AG08395 (cell line): Measurements from ENCODE around the gene CD82.
A peak's percentile ranks its signal among the peaks of the same experiment; 100 is the strongest.

Source experiments
- DNase-seq: peaks from one replicate; pipeline ENCODE4 v3.0.0; 2012; ENCODE audit warnings: mixed read lengths, low spot score

Gene CD82

GRCh38 chr11:44577231-44577830 is 11.9 kb downstream of the CD82 start:
- no peak for DNase-seq

- DNase-seq = no peak
Measured at GRCh38 chr11:44578279-44578678, 12.8 kb downstream of the CD82 start.

DNA sequence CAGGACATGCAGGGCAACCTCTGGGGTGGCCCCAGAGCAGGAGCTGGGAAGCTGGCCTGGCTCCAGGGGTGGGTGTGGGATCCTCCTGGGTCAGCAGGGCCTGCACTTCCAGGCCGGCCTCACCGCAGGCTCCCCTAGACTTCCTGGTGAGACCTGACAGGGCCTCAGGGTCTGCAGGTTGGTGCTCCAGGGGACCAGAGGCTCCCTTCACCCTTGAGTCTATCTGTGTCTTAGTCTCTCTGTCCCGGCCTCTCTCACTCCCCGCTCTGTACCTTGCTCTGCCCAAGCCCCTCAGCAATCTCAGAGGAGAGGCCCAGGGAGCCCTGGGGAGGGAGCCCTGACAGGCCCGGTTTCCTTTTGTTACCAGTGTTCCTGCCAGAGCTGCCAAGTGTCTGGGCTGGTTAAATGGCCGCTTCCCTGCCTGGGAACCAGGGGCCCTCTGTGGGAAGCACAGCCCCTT is 13.9 kb downstream of the CD82 start:
- DNase-seq = no peak

- no peak for DNase-seq
Measured at GRCh38 chr11:44580701-44581100, 15.2 kb downstream of the CD82 start.

DNA sequence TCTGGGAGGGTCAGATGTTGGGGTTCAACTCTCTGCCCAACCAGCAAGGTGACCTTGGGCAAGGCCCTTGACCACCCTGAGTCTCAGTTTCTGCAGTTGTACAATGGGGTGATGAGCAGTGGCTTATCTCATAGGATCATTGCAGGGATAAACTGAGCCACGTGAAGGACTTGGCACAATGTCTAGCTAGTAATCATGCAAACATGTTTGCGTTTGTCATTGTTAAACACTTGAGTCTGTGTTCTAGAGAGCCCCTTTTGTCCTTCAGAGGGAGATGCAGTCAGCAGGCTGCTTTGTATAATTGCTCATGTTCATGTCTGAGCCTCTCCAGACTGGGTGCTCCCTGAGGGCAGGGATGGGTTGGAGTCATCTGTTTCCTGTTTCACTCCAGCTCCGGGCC is 15.8 kb downstream of the CD82 start:
- DNase-seq = no peak

- DNase-seq = no peak
Measured at GRCh38 chr11:44582641-44583352, 17.3 kb downstream of the CD82 start.

DNA sequence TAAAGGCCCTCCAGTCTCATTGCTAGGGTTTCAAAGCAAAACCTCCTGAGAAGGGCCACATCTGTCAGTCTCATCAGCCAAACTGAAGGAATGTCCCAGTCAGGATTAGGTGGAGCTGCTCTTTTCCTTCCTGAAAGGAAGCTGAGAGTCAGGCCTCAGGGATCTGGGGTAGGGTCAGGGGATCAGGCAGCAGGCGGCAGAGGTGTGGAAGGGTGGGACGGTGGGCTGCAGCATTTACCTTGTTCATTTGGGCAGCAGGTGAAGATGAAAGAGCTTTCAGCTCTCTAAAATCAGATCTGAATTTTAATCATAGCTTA is 17.8 kb downstream of the CD82 start:
- DNase-seq = no peak

GRCh38 chr11:44585421-44585820 is 20.0 kb downstream of the CD82 start:
- DNase-seq = no peak

- DNase-seq = peak; percentile 65
Measured at GRCh38 chr11:44589301-44589700, 23.8 kb downstream of the CD82 start.

DNA sequence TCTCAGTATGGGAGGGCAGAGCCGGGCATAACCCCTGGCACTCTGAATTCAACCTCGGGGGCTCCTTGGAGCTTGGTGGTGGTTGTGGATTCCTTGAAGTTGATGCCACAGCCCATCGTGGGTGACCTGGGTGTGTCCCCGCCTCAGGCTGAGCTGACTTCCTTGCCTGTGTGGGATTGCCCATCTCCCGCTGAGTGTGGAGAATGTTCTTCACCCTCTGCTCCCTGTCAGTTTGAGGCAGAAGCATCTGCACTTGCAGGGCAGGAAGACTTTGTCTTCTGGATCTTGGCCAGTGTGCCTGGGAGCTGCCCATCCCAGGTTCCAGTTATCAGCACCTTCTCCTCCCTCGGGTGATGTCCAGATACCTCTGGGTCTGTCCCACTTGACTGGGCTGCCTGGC is 25.3 kb downstream of the CD82 start:
- DNase-seq = no peak

DNA sequence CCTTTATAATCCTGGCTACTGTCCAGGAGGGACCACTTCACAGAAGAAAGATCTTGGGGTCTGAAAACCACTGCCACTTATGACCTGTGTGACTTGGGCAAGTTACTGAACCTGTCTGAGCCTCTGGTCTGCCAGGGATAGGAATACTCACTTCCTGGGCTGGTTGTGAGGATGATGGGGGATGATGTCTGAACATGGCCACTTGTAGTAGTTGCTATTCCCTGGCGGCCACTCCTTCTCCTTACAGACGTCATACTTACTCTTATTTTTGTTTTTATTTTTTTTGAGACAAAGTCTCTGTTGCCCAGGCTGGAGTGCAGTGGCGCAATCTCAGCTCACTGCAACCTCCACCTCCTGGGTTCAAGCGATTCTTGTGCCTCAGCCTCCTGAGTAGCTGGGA is 26.1 kb downstream of the CD82 start:
- no peak for DNase-seq

DNA sequence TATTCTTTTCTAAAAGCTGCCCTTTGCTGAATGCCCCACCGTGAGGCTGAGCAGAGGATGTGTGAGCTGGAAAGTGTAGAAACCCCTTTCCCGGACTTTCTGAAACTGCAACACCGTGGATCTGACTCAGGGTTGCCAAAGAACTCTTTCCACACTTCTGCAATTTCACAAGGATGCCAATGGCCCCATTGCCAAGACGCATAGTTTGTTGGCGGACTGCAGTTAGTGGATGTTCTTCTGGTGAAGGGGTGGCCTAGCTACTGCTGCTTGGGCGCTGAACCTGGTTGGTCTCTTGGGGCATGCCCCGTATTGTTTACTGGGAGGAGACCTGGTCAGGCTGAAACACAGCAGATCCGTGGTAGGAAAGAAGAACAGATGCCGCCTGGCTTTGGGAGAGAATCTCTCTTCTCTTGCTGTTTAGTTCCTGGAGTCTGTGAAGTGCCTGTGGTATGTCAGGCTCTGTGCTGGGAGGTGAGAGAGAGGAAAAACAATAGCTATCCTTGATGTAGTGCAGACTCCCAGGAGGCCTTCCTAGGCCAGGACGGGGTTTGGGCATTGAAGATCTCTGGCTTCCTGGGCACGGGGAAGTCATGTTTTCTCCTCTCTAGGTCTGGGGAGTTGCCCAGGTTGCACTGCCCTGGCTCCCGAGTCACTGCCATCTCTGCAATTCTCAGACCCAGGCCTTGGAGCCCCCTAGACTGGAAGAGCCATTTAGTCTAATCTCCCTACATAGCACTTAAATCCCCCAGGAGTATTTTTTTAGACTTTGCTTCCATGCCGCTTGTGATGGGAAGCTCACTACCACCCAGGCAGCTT is 26.9 kb downstream of the CD82 start:
- DNase-seq = no peak

DNA sequence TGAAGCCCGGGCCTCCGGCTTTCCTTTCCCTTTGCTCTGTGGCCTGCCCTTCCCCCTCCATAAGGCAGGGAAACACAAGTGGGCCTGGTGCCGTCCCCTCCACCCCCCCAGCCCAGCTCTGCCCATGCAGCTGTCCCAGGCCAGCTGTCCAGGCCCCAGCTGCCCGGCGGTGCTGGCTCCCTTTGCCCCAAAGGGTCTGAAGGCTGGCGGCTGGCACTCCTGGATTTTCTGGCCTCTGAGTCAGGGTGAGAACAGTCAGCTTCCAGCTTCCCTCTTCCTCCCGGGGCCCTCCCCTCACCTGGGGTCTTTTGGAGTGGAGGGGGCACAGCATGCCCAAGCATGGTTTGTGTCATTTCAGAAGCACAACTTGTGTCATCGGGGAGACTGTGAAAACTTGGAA is 27.8 kb downstream of the CD82 start:
- DNase-seq = no peak

GRCh38 chr11:44595006-44595405 is 29.5 kb downstream of the CD82 start:
- DNase-seq = no peak

DNA sequence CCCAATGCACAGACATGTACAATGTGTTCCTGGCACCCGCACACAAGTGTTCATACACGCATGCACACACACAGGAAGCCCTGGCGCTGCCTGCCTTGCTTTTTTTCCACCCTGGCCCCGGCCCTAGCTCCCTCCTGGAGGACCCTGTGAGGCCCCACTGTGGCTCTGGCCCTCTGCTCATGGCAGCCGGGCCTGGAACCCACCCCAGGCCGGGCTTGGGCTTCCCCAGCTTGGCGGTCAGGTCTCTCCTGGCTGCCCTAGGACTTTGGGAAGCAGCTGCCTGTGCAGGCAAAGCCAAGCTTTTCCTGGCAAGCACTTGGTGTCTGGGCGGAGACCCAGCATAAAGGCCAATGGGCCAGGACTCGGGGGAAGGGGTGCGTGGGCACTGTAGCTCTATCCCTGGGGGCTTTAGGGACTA is 30.5 kb downstream of the CD82 start:
- DNase-seq = no peak

DNA sequence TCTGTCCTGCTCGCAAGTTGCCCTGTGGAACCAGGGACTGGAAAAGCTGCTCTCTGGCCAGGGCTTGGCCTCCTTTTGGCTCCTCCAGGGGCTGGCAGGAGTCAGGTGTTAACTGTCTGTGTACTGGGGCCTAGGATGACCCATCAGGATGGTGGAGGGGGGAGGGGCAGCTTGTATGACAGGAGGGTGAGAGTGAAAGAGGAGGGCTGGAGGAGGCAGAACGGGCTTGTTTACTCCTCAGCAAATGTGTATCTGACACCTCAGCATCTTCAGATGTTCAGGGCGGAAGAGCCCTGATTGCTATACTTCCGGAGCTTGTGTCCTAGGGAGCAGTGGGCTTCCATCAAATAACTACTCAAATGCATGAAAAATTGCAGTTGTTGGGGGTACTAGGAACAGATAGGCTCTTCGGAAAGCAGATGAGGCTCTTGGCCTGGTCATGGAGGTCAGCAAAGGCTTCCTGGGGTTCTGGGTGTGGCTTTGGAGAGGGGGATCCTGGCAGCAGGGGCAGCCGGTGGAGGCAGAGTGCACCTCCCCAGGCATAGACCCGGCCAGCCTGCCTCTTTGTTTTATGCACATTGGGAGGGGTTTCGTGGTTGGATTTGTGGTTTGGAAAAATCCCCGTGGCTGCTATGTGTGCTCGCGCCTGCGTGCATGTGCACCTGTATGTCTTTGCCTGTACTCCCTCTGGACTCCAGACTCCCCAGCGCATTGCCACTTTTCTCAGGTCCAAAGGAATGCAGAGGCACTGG is 31.2 kb downstream of the CD82 start:
- no peak for DNase-seq

- no peak for DNase-seq
Measured at GRCh38 chr11:44597358-44598012, 32.0 kb downstream of the CD82 start.

DNA sequence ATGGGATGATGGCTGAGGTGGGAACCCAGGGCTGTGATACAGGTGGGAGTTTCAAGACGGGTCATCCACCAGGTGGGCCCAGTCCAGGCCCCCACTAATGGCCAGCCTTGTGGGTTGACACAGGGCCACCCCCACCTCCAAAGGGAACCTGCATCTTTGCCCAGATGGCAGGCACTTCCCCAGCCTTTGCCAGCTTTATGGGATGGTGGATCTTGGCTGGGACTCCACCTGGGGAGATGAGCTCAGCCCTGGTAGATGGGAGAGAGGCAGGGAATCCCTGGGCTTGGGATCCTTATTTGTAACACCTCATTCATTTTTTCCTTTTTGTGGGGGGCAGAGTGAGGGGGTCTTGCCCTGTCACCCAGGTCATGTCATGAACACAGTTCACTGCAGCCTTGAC is 33.4 kb downstream of the CD82 start:
- no peak for DNase-seq

DNA sequence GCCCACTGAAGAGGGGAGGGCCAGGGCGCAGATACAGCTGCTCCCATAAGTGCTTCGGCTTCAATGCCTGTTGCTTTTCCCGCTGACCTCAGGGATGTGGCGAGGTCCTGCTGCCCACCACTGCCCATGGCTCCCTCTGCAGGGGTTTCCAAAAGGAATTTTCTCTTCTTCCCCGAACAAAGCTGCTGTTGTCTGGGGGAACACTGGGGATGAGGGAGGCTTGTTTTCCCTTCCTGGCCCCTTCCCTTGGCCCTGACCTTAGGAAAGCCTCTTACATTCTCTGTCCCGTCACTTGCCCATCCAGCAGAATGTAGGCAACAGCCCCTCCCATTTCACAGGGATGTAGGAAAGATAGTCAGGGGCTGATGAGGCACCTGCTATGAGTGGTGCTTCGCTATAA is 34.8 kb downstream of the CD82 start:
- no peak for DNase-seq

- no peak for DNase-seq
Measured at GRCh38 chr11:44600839-44601383, 35.4 kb downstream of the CD82 start.

- DNase-seq = no peak
Measured at GRCh38 chr11:44601471-44602370, 36.3 kb downstream of the CD82 start.
